SKM-1 treated with dmso at 0.1 percent for 144 hours (cell line): ENCODE data around the gene RPP25.

Experiments used
- DNase-seq: peaks from one replicate; lab custom pipeline; 2025; ENCODE audit not compliant: unreplicated experiment; lab: John Stamatoyannopoulos, UW

RPP25 gene

DNA sequence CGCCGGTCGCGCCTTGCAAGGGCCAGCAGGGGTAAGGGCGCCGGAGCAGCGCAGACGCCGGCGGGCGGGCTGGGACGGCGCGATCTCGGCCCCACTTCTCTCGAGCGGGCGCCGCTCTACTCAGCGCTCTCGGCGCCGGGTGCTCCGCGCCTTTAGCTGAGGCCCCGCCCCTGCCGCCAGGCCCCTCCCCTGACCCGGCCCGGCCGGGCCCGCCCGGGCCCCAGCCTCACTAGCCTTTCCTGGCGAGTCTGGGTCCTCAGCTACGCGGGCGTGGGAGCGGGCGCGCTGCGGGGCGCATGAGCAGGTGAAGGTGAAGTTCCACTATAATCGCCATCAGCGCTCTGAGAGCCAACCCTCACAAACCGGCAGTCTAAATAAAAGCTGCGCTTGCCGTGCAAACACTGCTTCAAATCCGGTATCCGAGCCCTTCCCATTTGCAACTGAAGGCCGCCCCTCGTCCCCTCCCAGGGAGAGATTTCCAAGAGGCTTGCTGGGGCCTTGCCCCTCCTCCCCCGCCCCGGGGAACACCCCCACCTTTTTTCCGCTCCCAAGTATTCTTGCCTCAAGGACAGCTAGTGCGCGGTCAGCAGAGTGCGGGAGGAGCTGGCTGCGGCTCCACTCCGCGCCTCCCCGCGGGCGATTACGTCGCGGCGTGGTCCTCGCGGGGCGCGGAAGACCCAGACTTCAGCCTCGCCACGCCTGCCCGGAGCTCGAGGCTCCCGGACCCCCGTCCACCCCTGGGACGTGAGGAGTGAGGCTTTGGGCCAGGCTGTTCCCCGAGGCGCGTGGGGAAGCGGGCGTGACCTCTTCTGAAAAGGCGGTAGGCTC, at the start of gene RPP25:
RPP25 (minus strand) TSS at position 125 of the 828 bp plus-strand sequence. CDS start 189 bp downstream, outside the sequence.
- DNase-seq: peak; percentile 63

DNA sequence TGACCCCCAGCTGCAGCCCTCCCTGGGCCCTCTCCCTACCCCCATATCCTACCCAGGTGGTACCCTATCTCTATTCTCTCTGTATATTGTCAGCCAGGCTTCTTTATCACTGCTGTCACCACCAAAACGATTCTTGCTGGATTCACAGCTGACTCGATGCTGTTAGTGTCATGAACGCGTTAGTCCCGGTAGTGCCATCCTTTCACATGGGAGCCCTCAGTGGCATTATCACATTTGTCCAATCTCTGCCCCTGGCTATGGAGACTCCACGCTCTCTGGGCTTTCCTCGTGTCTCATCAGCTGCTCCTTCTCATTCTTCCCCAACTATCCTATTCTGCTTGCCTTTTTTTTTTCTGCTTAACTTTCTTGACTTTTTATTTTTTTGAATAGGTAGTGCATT, 45.8 kb upstream of the RPP25 start:
- no peak for DNase-seq

DNA sequence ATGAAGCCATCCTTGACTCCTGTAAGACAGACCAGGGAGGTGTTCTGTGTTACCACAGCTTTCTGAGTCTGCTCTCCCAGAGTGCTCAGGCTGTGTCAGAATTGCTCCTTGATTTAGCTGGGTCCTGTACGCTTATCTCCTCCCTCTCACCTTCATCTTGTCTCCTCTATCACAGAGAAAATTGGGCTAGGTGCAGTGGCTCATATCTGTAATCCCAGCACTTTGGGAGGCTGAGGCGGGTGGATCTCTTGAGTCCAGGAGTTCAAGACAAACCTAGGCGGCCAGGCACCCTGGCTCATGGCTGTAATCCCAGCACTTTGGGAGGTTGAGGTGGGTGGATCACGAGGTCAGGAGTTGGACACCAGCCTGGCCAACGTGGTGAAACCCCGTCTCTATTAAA, 44.7 kb upstream of the RPP25 start:
- DNase-seq: no peak

DNA sequence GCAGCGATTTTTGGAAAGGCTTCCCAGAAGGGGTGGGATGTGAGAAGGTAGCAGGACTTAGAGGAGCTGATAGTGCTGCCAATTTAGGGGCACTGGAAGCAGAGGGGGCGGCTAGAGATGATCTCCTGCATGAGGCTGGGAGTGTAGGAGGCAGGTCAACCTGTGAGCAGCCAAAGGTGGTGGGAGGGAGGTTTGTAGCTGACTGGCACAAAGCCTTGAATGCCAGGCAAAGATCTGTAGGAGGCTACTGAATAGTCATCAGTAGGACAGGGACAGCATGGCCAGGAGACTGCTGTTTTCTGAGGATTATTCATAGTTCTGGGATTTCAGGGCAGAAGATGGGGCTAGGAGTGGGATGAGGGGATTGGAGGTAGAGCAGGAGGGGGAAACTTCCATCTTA, 41.0 kb upstream of the RPP25 start:
- DNase-seq: no peak

DNA sequence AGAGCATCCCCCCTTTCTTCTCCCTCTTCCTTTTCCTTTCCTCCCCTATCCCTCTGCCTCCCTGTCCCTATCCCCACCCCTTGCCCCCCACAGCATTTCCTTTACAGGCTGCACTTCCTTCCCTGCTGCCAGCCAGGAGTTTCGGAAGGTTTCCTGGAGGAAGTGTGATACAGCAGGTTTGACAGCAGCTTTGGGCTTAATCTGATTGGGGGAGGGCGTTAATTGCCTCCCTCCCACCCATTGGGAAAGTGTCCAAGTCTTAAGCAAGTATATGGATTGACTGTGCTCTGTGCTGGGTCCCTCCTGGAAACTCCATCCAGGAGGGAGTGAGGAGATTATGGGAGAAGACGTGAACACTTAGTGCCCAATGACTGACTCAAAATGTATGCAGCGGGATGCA, 40.6 kb upstream of the RPP25 start:
- no peak for DNase-seq

DNA sequence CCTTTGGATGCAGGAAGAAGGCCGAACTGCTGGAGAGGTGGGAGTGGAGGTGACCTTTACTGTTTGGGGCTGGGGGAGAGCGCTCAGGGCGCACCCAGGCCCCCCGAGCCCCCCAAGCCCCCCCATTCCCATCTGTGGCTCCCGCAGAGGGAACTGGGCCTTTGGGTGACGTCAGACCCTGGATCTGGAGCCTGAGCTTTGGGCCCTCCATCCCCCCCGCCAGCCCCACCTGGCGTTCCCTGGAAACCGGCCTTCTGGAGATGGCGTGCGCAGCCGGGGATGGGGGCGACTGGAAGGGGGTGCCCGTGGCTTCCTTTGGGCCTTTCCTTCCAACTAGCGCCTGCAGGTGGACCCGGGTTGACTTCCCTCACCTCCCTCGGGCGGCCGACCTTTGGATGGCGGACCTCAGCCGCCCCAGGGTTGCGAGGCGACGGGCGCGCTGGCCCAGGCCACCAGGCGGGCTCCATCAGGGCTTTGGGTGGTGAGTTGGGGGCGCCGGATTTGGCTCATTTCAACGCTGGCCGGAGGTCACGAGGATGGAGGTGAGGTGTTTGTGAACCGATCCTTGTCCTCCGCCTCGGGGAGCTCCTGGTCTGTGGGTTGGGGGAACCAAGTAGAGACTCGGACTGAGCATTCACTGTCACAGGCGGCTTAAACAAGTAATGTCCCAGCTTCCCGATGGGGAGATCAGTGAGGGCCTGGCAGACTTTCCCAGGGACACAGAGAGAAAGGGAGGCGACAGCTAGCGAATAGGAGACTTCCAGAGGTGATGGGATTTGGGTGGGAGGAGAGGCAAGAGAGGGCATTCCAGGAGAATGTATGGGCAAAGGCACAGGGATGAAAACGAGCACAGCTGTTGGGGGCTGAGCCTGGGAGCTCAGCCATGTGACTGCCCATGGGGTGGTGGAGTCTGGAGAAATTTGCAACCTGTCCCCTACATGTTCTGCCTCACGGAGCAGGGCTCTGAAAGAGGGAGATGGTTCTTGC, 39.5 kb upstream of the RPP25 start:
- no peak for DNase-seq

DNA sequence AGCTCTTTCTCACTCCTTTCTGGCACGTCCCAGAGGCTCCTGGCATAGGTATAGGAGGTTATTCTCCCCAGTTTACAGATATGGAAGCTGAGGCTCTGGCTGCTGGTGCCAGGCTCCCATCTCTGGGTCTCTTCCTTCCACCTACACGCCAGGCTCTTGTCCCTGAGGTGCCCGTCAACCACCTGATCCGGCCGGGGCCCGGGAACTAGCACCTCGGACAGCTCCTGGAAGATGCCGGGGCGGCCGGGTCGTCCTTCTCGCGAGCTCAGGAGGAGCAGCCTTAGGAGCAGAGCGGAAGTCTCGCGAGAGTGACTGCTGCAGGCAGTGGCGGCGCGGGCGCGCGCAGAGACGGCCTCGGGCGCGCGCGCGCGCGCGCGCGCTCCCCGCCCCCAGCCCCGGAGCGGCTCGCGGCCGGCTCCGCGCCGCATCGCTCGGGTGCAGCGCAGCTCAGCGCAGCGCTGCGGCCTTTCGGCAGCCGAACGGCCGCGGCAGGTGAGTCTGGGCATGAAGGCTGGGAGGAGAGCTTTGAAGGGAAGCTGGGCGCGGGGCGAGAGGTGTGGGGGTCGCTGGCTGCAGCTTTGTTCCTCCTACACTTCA, 38.7 kb upstream of the RPP25 start, which contains the start of gene SCAMP5:
SCAMP5 (plus strand) TSS at position 382 of the 597 bp plus-strand sequence. CDS start 16,277 bp downstream, outside the sequence.
- peak; percentile 91 for DNase-seq

GRCh38 chr15:74994685-74995084, 38.1 kb upstream of the RPP25 start:
- DNase-seq: no peak

DNA sequence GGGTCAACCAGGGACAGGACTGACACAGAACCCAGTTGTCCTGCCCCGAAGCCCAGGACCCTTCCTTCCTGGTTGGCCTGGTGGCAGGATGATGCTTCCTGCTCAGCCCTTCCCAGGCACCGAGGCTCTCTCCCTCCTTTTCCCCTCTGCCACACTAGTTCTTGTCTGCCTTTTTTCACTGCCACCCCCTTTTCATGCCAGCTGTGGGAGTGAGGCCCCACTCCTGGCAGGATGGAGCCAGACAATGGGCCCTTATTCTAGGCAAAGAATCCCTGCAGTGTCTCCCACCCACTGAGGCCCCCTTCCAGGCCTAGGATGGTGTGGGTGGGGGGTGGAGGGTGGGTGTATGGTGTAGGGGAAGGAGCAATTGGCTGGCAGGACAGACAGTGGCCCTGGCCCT, 37.7 kb upstream of the RPP25 start:
- no peak for DNase-seq

DNA sequence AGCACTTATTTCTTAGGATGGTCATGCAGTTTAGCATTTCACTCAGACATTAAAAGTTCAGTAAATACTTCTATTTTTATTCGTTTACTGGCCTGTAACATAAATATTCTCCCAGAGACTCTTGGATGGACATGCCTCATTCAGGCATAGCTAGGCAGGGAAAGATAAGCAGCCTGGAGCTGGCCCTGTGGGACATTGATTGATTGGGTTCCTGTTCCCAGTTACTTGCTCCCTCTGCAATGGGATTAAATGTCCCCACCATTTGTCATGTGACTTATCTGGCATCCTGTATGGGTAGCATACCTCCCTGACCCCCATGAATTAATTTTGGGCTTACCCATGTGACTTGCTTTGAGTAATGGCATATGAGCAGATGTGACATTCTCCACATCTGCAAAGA, 36.0 kb upstream of the RPP25 start:
- no peak for DNase-seq

DNA sequence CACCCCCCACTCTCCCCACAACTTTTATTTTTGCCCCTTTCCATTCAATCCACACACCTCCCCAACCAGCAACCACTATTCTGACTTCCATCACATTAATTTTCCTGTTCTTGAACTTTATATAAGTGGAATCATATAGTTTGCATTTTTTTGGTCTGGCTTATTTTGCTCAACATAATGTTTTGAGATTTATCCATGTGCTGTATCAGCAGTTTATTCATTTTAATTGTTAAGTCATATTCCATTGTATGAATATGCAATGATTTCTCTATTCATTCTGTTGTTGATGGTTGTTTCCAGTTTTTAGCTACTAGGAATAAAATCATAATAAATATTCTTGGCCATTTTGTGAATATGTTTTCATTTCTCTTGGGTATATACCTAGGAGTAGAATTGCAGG, 33.0 kb upstream of the RPP25 start:
- DNase-seq: no peak

DNA sequence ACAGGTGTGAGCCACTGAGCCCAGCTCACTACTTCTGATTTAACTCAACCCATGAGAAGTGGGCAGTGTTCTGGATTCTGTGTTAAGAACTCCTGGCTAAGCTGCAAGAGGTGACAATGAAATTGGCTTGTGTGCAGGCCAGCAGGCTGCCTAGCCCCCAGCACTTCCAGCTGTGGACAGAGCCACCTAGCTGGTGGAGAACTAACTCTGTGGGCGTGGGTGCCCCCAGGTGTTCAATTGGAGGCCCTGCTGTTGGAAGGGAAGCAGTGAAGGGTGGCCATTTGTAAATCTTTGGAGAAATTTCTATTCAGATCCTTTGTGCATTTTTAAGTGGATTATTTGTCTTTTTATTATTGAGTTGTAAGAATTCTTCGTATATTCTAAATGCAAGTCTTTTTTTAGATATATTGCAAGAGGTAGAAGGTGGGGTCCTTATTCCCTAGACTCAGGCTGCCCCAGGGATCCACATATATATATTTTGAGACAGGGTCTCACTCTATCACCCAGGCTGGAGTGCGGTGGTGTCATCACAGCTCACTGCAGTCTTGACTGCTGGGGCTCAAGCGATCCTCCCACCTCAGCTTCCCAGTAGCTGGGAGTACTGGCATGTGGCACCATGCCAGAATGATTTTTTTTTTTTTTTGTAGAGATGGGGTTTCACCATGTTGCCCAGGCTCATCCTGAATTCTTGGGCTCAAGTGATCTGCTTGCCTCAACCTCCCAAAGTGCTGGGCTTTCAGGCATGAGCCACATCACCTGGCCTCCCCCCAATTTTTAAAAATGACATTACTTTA, 31.6 kb upstream of the RPP25 start:
- no peak for DNase-seq

DNA sequence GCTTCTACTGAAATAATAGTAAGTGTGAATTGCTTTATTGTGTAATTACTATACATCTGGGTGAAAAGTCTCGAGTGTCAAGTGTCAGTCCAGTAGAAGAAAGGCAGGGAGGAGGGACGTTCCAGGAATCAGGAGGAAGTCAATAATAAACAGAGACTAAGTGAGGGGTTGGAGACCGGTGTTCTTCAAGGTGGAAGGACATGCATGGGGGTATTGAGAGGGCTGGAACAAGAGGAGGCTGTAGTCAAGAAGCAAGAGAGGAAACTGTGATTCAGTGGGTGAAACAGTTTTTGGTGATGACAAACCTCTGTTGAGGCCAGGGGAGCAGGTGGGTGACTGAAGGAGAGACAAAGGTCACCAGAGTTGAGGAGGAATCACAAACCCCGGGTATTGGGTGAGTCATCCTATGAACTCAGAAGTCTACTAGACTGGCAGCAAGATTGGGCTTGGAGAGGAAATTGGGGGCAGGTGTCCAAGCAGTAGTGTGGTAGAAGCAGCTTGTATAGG, 27.2 kb upstream of the RPP25 start:
- no peak for DNase-seq

DNA sequence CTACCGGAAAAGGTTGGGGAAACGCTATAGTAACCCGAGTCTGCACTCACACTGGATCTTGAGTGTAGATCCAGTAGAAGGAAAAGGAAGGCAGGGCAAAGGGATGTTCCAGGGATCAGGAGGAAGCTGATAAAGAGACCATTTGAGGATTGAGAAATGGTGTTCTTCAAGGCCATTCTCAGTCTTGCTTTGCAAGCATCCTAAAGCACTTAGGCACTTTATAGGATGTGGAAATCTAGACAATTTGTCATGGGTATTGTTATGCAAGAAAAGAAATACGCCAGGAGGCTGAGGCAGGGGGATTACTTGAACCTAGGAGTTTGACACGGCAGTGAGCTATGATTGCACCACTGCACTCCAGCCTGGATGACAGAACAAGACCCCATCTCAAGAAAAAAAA, 25.6 kb upstream of the RPP25 start:
- no peak for DNase-seq

GRCh38 chr15:74978503-74978902, 21.9 kb upstream of the RPP25 start:
- DNase-seq: no peak

GRCh38 chr15:74978077-74978476, 21.5 kb upstream of the RPP25 start:
- no peak for DNase-seq

- no peak for DNase-seq
Observed at GRCh38 chr15:74977599-74977998, 21.0 kb upstream of the RPP25 start.

DNA sequence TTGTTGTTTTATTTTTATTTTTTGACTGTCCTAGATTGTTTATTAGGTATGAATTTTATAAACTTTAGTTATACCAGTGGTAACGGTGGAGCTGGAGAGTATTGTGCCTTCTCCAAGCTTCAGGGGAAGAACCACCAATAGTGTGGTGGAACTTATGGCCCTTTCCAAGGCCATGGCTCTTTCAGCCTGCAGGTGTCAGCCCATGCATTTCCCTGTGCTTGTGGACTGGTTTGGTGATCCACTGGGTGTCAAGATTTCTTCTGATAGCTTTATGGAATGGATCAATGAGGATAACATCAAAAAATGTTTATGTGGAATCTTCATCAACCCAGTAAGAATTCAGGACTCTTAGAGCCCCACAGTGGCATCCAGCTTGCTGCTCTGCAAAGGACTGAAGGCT, 19.6 kb upstream of the RPP25 start:
- DNase-seq: no peak

- DNase-seq: no peak
Observed at GRCh38 chr15:74967670-74968069, 11.1 kb upstream of the RPP25 start.

GRCh38 chr15:74964794-74965193, 8.2 kb upstream of the RPP25 start:
- DNase-seq: no peak
